ENCODE data around the gene TEX28.
"Not testable (repeated sequence)": the region's sequence is repeated elsewhere in the genome, so short reads cannot be mapped to it uniquely, and the experiment has no call there.

Gene TEX28

GRCh38 chrX:154309041-154309775 lies 14.3 kb upstream of the TEX28 start:
- Histone ChIP-seq H3K9me3 (ENCODE audit: insufficient read depth, low read depth, low read length) (no peaks in the 10 kb centered on the region), H3K4me3 (ENCODE audit: low read length) (no peak overlapping the region), H3K36me3 (ENCODE audit: insufficient read depth, low read depth, low read length) (no peaks in the 10 kb centered on the region), H3K27me3 (ENCODE audit: insufficient read depth, low read length) (no peaks in the 10 kb centered on the region), H3K4me1 (ENCODE audit: insufficient read depth, low read length) (no peaks in the 10 kb centered on the region), H3K9ac (ENCODE audit: low read depth, low read length) (no peak overlapping the region), H3K27ac (ENCODE audit: low read length) (no peak overlapping the region)

DNA sequence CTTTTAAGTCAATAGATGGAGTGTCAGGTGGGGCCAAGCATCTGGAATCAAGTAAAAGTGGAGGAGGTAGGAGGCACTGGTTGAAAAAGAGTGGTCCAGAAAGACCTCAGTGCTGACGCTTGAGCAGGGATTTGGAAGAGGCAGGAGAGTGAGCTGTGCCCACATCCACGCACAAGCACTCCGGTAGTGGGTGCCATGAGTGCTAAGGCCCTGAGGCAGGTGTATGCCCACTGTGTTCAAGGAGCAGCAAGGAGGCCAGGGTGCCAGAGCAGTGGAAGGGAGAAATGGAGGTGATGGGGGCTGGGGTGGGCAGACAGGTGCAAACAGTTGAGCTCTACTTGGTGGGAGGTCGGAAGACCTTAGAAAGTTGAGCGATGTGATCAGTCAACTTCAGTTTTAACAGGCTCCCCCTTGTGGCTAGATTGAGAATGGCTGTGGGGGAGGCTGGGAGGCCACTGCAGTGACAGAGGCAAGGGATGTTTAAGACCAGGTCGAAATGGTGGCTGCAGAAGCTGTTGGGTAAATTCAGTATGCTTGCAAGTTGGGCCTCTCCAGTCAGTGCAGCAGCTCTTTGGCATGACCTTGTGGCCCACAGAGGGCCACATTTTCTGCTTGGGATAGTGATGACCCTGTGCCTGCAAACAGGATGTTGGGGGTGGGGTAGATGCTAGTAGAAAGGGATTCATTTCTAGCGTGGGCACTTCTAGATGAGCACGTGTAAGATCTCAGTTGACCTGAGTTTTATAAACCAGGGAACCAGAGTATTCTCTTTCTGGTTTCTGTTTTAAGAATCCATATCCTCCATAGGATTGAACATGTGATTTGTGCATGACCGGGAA lies 13.4 kb upstream of the TEX28 start:
- Histone ChIP-seq H3K36me3 (ENCODE audit: insufficient read depth, low read depth, low read length) (no peaks in the 10 kb centered on the region), H3K9ac (ENCODE audit: low read depth, low read length) (no peak overlapping the region), H3K4me1 (ENCODE audit: insufficient read depth, low read length) (no peaks in the 10 kb centered on the region), H3K4me3 (ENCODE audit: low read length) (no peak overlapping the region), H3K27ac (ENCODE audit: low read length) (no peak overlapping the region), H3K9me3 (ENCODE audit: insufficient read depth, low read depth, low read length) (no peaks in the 10 kb centered on the region), H3K27me3 (ENCODE audit: insufficient read depth, low read length) (no peaks in the 10 kb centered on the region)

GRCh38 chrX:154307202-154307601 lies 12.3 kb upstream of the TEX28 start:
- no peaks in the 10 kb centered on the region for H3K4me1 ChIP-seq (ENCODE audit: insufficient read depth, low read length)
- no peak overlapping the region for H3K9ac ChIP-seq (ENCODE audit: low read depth, low read length)
- no peaks in the 10 kb centered on the region for H3K9me3 ChIP-seq (ENCODE audit: insufficient read depth, low read depth, low read length)
- no peak overlapping the region for H3K27ac ChIP-seq (ENCODE audit: low read length)
- no peak overlapping the region for H3K4me3 ChIP-seq (ENCODE audit: low read length)
- H3K27me3 ChIP-seq (ENCODE audit: insufficient read depth, low read length): no peaks in the 10 kb centered on the region
- no peaks in the 10 kb centered on the region for H3K36me3 ChIP-seq (ENCODE audit: insufficient read depth, low read depth, low read length)

GRCh38 chrX:154305541-154306205 lies 10.7 kb upstream of the TEX28 start:
- H3K4me3 ChIP-seq (ENCODE audit: low read length): no peak overlapping the region
- no peaks in the 10 kb centered on the region for H3K27me3 ChIP-seq (ENCODE audit: insufficient read depth, low read length)
- H3K36me3 ChIP-seq (ENCODE audit: insufficient read depth, low read depth, low read length): no peaks in the 10 kb centered on the region
- no peaks in the 10 kb centered on the region for H3K4me1 ChIP-seq (ENCODE audit: insufficient read depth, low read length)
- H3K27ac ChIP-seq (ENCODE audit: low read length): no peak overlapping the region
- H3K9ac ChIP-seq (ENCODE audit: low read depth, low read length): no peak overlapping the region
- no peaks in the 10 kb centered on the region for H3K9me3 ChIP-seq (ENCODE audit: insufficient read depth, low read depth, low read length)

GRCh38 chrX:154304846-154305245 lies 9.9 kb upstream of the TEX28 start:
- H3K9ac ChIP-seq (ENCODE audit: low read depth, low read length): no peak overlapping the region
- no peaks in the 10 kb centered on the region for H3K27me3 ChIP-seq (ENCODE audit: insufficient read depth, low read length)
- H3K27ac ChIP-seq (ENCODE audit: low read length): no peak overlapping the region
- no peaks in the 10 kb centered on the region for H3K4me1 ChIP-seq (ENCODE audit: insufficient read depth, low read length)
- no peak overlapping the region for H3K4me3 ChIP-seq (ENCODE audit: low read length)
- H3K9me3 ChIP-seq (ENCODE audit: insufficient read depth, low read depth, low read length): no peaks in the 10 kb centered on the region
- H3K36me3 ChIP-seq (ENCODE audit: insufficient read depth, low read depth, low read length): no peaks in the 10 kb centered on the region

- Histone ChIP-seq H3K4me3 (ENCODE audit: low read length) (no peak overlapping the region), H3K9me3 (ENCODE audit: insufficient read depth, low read depth, low read length) (no peaks in the 10 kb centered on the region), H3K27ac (ENCODE audit: low read length) (no peak overlapping the region), H3K27me3 (ENCODE audit: insufficient read depth, low read length) (no peaks in the 10 kb centered on the region), H3K4me1 (ENCODE audit: insufficient read depth, low read length) (no peaks in the 10 kb centered on the region), H3K36me3 (ENCODE audit: insufficient read depth, low read depth, low read length) (no peaks in the 10 kb centered on the region), H3K9ac (ENCODE audit: low read depth, low read length) (no peak overlapping the region)
Observed at GRCh38 chrX:154303476-154303875, 8.6 kb upstream of the TEX28 start.

DNA sequence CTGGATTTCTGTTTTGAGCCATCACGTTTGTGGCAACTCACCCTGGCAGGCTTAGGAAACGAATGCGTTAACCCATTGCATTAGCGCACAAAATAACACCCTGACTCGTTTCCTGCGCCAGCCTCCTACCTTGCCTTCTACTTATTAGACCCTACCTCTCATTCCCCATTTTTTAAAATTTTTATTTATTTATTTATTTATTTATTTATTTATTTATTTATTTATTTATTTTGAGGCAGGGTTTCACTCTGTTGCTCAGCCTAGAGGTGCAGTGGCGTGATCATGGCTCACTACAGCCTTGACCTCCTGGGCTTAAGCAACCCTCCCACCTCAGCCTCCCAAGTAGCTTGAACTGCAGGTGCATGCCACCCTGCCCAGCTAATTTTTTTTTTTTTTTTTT lies 8.1 kb upstream of the TEX28 start:
- H3K9ac ChIP-seq (ENCODE audit: low read depth, low read length); H3K36me3 ChIP-seq (ENCODE audit: insufficient read depth, low read depth, low read length); H3K27me3 ChIP-seq (ENCODE audit: insufficient read depth, low read length); H3K9me3 ChIP-seq (ENCODE audit: insufficient read depth, low read depth, low read length); H3K4me3 ChIP-seq (ENCODE audit: low read length); H3K27ac ChIP-seq (ENCODE audit: low read length); H3K4me1 ChIP-seq (ENCODE audit: insufficient read depth, low read length): not testable (repeated sequence)

DNA sequence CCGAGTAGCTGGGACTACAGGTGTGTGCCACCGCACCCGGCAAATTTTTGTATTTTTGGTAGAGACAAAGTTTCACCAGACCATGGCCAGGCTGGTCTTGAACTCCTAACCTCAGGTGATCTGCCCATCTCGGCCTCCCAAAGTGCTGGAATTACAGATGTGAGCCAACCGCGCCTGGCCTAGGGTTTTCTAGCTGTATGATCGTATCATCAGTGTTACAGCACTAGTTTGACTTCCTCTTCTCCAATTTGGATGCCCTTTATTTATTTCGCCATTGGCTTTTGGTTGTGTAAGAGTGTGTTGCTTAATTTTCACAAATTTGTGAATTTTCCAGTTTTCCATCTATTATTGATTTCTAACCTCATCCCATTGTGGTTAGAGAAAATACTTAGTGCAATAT lies 5.9 kb upstream of the TEX28 start:
- H3K9me3 ChIP-seq (ENCODE audit: insufficient read depth, low read depth, low read length): no peaks in the 10 kb centered on the region
- H3K27ac ChIP-seq (ENCODE audit: low read length): no peak overlapping the region
- H3K4me3 ChIP-seq (ENCODE audit: low read length): no peak overlapping the region
- H3K4me1 ChIP-seq (ENCODE audit: insufficient read depth, low read length): no peaks in the 10 kb centered on the region
- H3K9ac ChIP-seq (ENCODE audit: low read depth, low read length): no peak overlapping the region
- no peaks in the 10 kb centered on the region for H3K27me3 ChIP-seq (ENCODE audit: insufficient read depth, low read length)
- H3K36me3 ChIP-seq (ENCODE audit: insufficient read depth, low read depth, low read length): no peaks in the 10 kb centered on the region

- Histone ChIP-seq H3K4me3 (ENCODE audit: low read length) (no peak overlapping the region), H3K4me1 (ENCODE audit: insufficient read depth, low read length) (no peaks in the 10 kb centered on the region), H3K9me3 (ENCODE audit: insufficient read depth, low read depth, low read length) (no peaks in the 10 kb centered on the region), H3K36me3 (ENCODE audit: insufficient read depth, low read depth, low read length) (no peaks in the 10 kb centered on the region), H3K27ac (ENCODE audit: low read length) (no peak overlapping the region), H3K27me3 (ENCODE audit: insufficient read depth, low read length) (no peaks in the 10 kb centered on the region), H3K9ac (ENCODE audit: low read depth, low read length) (no peak overlapping the region)
Observed at GRCh38 chrX:154298312-154298711, 3.4 kb upstream of the TEX28 start.

DNA sequence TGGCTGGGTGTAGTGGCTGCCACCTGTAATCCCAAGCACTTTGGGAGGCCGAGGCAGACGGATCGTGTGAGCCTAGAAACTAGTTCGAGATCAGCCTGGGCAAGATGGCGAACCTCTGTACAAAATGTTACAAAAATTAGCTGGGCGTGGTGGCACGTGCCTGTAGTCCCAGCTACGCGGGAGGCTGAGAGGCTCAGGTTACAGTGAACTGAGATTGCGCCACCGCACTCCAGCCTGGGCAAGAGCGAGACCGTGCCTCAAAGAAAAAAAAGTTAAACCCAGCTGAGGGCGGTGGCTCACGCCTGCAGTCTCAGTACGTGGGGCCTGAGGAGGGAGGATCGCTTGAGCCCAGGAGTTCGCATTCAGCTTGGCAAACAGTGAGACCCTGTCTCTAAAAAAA lies 1.8 kb upstream of the TEX28 start:
- no peaks in the 10 kb centered on the region for H3K9me3 ChIP-seq (ENCODE audit: insufficient read depth, low read depth, low read length)
- H3K27ac ChIP-seq (ENCODE audit: low read length): no peak overlapping the region
- no peaks in the 10 kb centered on the region for H3K27me3 ChIP-seq (ENCODE audit: insufficient read depth, low read length)
- H3K4me3 ChIP-seq (ENCODE audit: low read length): no peak overlapping the region
- H3K9ac ChIP-seq (ENCODE audit: low read depth, low read length): no peak overlapping the region
- H3K4me1 ChIP-seq (ENCODE audit: insufficient read depth, low read length): no peaks in the 10 kb centered on the region
- H3K36me3 ChIP-seq (ENCODE audit: insufficient read depth, low read depth, low read length): no peaks in the 10 kb centered on the region

GRCh38 chrX:154295664-154296310 lies 863 bp upstream of the TEX28 start, which contains the start of gene TKTL1:
TSS of gene TKTL1 (plus strand) at chrX:154295795. CDS start at chrX:154295860, 65 bp downstream.
- Histone ChIP-seq H3K4me1 (ENCODE audit: insufficient read depth, low read length) (no peaks in the 10 kb centered on the region), H3K4me3 (ENCODE audit: low read length) (no peak within 1 kb of the TSS), H3K36me3 (ENCODE audit: insufficient read depth, low read depth, low read length) (no peaks in the 10 kb centered on the region), H3K27ac (ENCODE audit: low read length) (no peak within 1 kb of the TSS), H3K9me3 (ENCODE audit: insufficient read depth, low read depth, low read length) (no peaks in the 10 kb centered on the region), H3K27me3 (ENCODE audit: insufficient read depth, low read length) (no peaks in the 10 kb centered on the region), H3K9ac (ENCODE audit: low read depth, low read length) (no peak within 1 kb of the TSS)

All from iPS-20b (cell line).